Measurements from ENCODE around the gene TSPO.

GRCh38 chr22:43136255-43136654 lies 15.1 kb upstream of the TSPO start:
- TF ChIP-seq EZH2 (IDR thresholded peaks at IDR 0.05; ENCODE audit: low read length) (no peak), CTCF (optimal IDR thresholded peaks at IDR 0.05 in 1 of 3, IDR thresholded peaks at IDR 0.05 in 1 of 3, conservative IDR thresholded peaks at IDR 0.05 in 1 of 3; ENCODE audit: extremely low read depth in 1 of 3, insufficient read depth in 2 of 3, low read length in 3 of 3) (peak; percentile 60 to 81 (median 71))
